K562 (cell line): Measurements from ENCODE around the gene OR2B2. TPM values are rescaled to one million over a fixed set of nuclear protein-coding genes. Genes with fewer than 3 reads are reported as not detected.

Source experiments
- ADNP ChIP-seq: fragments of 200-800 bp; sonication (Bioruptor generic); IDR thresholded peaks from 2 replicates; pipeline ENCODE4 v1.6.1; 2016; ENCODE audit warnings: missing genetic modification characterization, missing compliant biosample characterization
- ARID2 ChIP-seq: fragments of 450-650 bp; IDR thresholded peaks from 2 replicates; pipeline ENCODE4 v1.6.1; 2017; ENCODE audit warnings: antibody characterized with exemption, mild to moderate bottlenecking
- ARID4B ChIP-seq: sonication (generic); formaldehyde crosslinking; IDR thresholded peaks from 2 replicates; pipeline ENCODE4 v1.8.0; 2022; ENCODE audit warnings: mild to moderate bottlenecking, missing genetic modification reagents
- CREM ChIP-seq: IDR thresholded peaks from 2 replicates; pipeline ENCODE4 v1.6.1; 2014; ENCODE audit warnings: antibody characterized with exemption, low read depth
- E2F3 ChIP-seq: fragments of 250-450 bp; sonication (Bioruptor Pico); IDR thresholded peaks from 2 replicates; pipeline ENCODE4 v1.4.0; 2020; ENCODE audit warnings: mild to moderate bottlenecking
- FOXM1 ChIP-seq, 2 experiments: fragments of 450-650 bp in 1 of 2; sonication (generic) in 1 of 2; formaldehyde crosslinking in 1 of 2; IDR thresholded peaks; 2 replicates each; pipeline versions ENCODE4 v1.6.1 to v1.9.0; 2017 to 2022; ENCODE audit warnings: low read depth in 2 of 2, mild to moderate bottlenecking in 2 of 2, missing genetic modification reagents in 1 of 2, moderate library complexity in 1 of 2
- GTF2E2 ChIP-seq: fragments of 200-800 bp; sonication (Bioruptor generic); IDR thresholded peaks from 2 replicates; pipeline ENCODE4 v1.6.1; 2016; ENCODE audit warnings: missing genetic modification characterization, missing compliant biosample characterization
- HMBOX1 ChIP-seq: sonication (generic); IDR thresholded peaks from 2 replicates; pipeline ENCODE4 v1.6.1; 2016
- KDM4B ChIP-seq, 2 experiments: fragments of 450-650 bp in 1 of 2; sonication (generic) in 1 of 2; IDR thresholded peaks; 2 replicates each; pipeline ENCODE4 v1.6.1; 2016 to 2017; ENCODE audit warnings: borderline replicate concordance in 2 of 2, antibody characterized with exemption in 1 of 2, low read depth in 1 of 2, mild to moderate bottlenecking in 1 of 2
- LARP7 ChIP-seq: fragments of 450-650 bp; IDR thresholded peaks from 2 replicates; pipeline ENCODE4 v1.6.1; 2016
- NFYB ChIP-seq: IDR thresholded peaks from 2 replicates; pipeline ENCODE4 v1.6.1; 2011; ENCODE audit warnings: mild to moderate bottlenecking, moderate library complexity; ENCODE audit not compliant: insufficient read length; ENCODE audit errors: extremely low read depth
- PML ChIP-seq: IDR thresholded peaks from 2 replicates; pipeline ENCODE4 v1.6.1; 2012; ENCODE audit warnings: low read length, inconsistent platforms
- SNRNP70 ChIP-seq: fragments of 200-400 bp; formaldehyde crosslinking; optimal IDR thresholded peaks from 2 replicates; pipeline ENCODE3; 2017; ENCODE audit warnings: low read depth, low read length
- UBTF ChIP-seq, 2 experiments: IDR thresholded peaks; 2 replicates each; pipeline ENCODE4 v1.6.1; 2012; ENCODE audit warnings: improper control_type of control experiment in 2 of 2, low read depth in 2 of 2, low read length in 2 of 2, borderline replicate concordance in 1 of 2
- ZNF133 ChIP-seq: fragments of 250-450 bp; sonication (Bioruptor Pico); IDR thresholded peaks from 2 replicates; pipeline ENCODE4 v1.4.0; 2020; ENCODE audit warnings: mild to moderate bottlenecking
- ZNF282 ChIP-seq: sonication (generic); formaldehyde crosslinking; IDR thresholded peaks from 2 replicates; pipeline ENCODE4 v1.8.1; 2023; ENCODE audit warnings: missing genetic modification reagents
- ZNF3 ChIP-seq: fragments of 250-450 bp; sonication (Bioruptor Pico); IDR thresholded peaks from 2 replicates; pipeline ENCODE4 v1.5.0; 2021; ENCODE audit warnings: mild to moderate bottlenecking, moderate library complexity
- ZNF785 ChIP-seq: fragments of 250-450 bp; sonication (Bioruptor Pico); IDR thresholded peaks from 2 replicates; pipeline ENCODE4 v1.4.0; 2020; ENCODE audit warnings: mild to moderate bottlenecking
- polyA plus RNA-seq, 8 experiments: library from polyadenylated mRNA; depleted of rRNA in 4 of 8; stranded (reverse) in 5 of 8; unstranded in 3 of 8; fragments of >200 nt; fragmentation: Nextera tagmentation in 2 of 8; fragmentation: Illumina TruSeq in 1 of 8; extraction: Ambion mirVana in 2 of 8; extraction: Trizol in 1 of 8; gene quantifications; 2 replicates each; pipeline versions ENCODE4 v1.2.1 to v1.2.3, GENCODE V29; 2011 to 2014; ENCODE audit warnings: inconsistent platforms in 1 of 8, missing spikeins in 1 of 8
- total RNA-seq, 7 experiments: library from RNA; depleted of rRNA in 6 of 7; stranded (reverse); fragments of >200 nt in 6 of 7; fragmentation: Illumina TruSeq in 2 of 7; extraction: Trizol in 2 of 7; gene quantifications; 2 replicates each; pipeline versions ENCODE4 v1.2.1 to v1.2.3, GENCODE V29; 2011 to 2021; ENCODE audit warnings: low replicate concordance in 1 of 7

Gene OR2B2
- total and polyA plus RNA-seq, 9 of the 15 experiments (the other 6 are each of a cell fraction or from before 2014, with no cell fraction given): 0.24 TPM; not detected in 8

DNA sequence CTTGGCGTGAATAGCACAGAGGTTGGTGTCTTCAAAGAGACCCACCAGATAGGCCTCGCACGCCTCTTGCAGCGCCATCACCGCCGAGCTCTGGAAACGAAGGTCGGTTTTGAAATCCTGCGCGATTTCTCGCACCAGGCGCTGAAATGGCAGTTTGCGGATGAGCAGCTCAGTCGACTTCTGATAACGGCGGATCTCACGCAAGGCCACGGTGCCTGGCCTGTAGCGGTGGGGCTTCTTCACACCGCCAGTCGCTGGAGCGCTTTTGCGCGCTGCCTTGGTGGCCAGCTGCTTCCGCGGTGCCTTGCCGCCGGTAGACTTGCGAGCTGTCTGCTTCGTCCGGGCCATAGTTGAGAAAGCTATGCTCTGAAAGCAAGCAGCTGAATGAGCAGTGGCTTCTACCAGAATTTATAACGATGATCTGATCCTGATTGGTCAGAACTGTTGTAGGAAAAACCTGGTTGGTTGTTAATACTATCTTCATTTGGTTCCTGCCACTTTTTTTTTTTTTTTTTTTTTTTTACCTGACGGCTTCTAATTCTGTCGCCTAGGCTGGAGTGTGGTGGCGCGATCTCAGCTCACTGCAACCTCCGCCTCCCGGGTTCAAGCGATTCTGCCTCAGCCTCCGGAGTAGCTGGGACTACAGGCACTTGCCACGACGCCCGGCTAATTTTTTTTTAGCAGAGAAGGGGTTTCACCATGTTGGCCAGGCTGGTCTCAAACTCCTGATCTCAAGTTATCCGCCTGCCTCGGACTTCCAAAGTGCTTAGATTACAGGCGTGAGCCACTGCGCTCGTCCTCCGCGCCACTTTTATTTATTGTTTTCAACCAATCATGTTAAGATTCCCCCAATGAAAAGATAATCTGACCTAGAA is 21.5 kb downstream of the OR2B2 start (continued):
- TF ChIP-seq ARID4B (CRISPR knock-in tag): peak; percentile 65; the same call in 1 of the 2 replicates
- TF ChIP-seq UBTF (IDR thresholded peaks at IDR 0.05; ENCODE audit: borderline replicate concordance in 1 of 2, low read depth in 2 of 2, low read length in 2 of 2): no peak
- TF ChIP-seq ARID2: no peak
- peak; percentile 44; the same call in 1 of the 2 replicates for TF ChIP-seq HMBOX1
- peak; percentile 67 for TF ChIP-seq NFYB
- peak; percentile 42; the same call in 1 of the 2 replicates for TF ChIP-seq FOXM1 (IDR thresholded peaks at IDR 0.05; ENCODE audit: low read depth)
- TF ChIP-seq FOXM1 (CRISPR knock-in tag; IDR thresholded peaks at IDR 0.05; ENCODE audit: low read depth): no peak; the same call in 1 of the 2 replicates
- TF ChIP-seq PML: peak; percentile 86
- TF ChIP-seq ADNP: no peak
- 0 out of 2 replicates have a peak, but pooled peaks have one; percentile 18 for TF ChIP-seq CREM
- TF ChIP-seq E2F3 (CRISPR knock-in tag): no peak
- TF ChIP-seq GTF2E2 (tag): peak; percentile 72; the same call in 1 of the 2 replicates
- TF ChIP-seq SNRNP70: peak; percentile 38
- 0 out of 2 replicates have a peak, but pooled peaks have one; percentile 40 for TF ChIP-seq ZNF3 (CRISPR knock-in tag)
- TF ChIP-seq LARP7: no peak
- peak in 1 of 2 experiments; percentile 79; a peak in 1 of 4 replicates for TF ChIP-seq KDM4B (IDR thresholded peaks at IDR 0.05; ENCODE audit: borderline replicate concordance in 2 of 2, low read depth in 1 of 2)
- no peak for TF ChIP-seq ZNF133 (CRISPR knock-in tag)
- TF ChIP-seq ZNF785 (CRISPR knock-in tag): no peak
- no peak for TF ChIP-seq ZNF282 (CRISPR knock-in tag)
